Activated naive CD4-positive, alpha-beta T cell treated with anti-CD3 and anti-CD28 coated beads, Interleukin-2, amount 50 U/mL, for 16 hours (primary cell): ENCODE results near the gene C3orf62.

Source experiments
- DNase-seq: peaks from one replicate; pipeline ENCODE4 v3.0.0-alpha.2; 2020

Gene C3orf62

DNA sequence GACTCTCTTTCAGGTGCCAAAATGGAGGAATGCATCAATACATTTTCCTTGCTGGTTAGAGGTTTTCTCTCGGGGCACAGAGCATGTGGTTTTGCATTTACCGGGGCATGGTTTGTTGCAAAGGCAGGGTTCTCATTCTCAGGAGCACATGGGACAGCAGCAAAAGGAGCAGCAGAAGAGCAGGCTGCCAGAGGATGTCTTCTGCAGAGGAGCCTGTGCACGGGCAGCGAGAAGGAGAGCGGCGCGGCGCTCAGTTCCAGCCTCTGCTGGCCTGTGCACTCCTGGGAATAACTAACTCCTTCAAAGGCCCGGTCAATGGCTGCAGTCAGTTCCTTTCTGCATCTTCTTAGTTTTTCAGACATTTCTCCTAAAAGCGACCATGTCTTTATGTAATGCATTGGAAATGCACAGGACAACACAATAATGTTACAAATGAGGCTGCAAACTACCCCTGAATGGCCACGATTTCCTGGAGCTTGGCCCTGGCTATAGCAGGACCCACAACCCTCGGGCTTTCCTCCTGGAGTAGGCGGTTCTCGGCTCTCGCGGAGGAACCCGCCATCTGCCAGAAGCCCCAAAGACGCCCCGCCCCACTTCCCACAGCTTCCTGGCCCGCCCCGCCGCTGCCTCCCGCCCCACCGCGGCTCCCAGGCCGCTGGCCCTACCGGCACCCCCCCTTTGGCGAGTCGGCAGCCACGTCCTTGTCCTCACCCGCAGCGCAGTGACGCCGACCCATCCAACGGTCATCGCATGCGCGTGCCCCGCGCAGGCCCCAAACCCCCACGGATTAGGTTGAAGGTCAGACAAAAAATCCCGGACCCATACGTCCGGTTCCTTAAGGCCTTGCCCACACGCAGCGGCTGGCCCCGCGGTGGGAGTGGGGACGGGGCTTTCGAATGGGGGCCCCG is at the start of gene C3orf62:
TSS of gene C3orf62 (minus strand) at position 758 of the 908 bp plus-strand sequence. CDS start at position 398, 360 bp downstream.
- peak; percentile 72 for DNase-seq

DNA sequence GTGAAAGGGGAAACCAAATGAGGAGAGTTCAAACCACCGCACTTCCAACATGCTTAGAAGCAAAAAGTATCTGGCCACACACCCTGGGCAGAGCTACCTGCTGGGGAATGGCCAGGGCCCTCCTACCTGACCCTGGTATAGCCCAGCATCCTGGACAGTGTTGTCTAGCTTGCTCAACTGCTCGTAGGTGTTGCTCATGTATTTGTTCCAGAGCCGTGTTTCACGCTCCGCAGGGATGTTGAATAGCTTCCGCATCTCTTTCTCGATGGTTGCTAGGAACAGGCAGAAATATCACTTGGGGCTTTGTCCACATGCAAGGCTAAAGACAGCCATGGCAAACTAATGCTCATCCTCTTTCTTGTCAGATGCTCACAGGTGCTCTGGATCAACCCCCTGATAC is 47.7 kb upstream of the C3orf62 start:
- no peak for DNase-seq

- no peak for DNase-seq
Measured at GRCh38 chr3:49316696-49317457, 39.8 kb upstream of the C3orf62 start.

DNA sequence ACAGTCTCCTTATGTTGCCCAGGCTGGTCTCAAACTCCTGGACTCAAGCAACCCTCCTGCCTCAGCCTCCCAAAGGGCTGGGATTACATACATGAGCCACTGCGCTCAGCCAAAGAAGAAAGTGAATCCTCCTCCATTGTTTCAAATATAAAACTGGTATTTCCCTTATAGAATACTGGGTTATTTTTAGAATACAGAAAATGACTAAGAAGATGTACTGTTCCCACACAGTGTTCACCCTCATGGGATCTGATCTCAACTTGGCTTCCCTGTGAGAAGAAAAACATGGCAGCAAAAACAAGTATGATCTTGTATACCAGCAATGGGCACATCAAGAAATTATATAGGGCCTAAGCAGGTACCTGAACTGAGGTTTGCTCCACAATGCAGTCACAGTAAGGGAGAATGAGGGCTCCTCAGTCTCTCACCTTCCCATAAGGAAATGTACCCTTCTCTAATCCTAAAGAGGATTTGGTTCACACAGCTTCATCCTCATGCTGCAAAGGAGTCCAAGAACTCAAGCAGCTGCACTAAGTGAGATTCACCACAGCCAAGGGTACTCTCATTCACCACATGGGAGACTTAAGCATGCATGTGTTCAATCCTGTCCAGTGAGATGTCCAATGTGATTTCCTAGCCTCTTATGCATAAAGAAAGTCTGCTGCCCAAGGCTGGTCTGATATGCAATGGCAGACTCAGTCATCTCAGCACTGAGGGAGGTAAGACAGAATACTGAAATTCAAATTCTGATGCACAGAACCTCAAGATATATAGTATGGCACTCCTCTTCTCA is 37.1 kb upstream of the C3orf62 start:
- no peak for DNase-seq

DNA sequence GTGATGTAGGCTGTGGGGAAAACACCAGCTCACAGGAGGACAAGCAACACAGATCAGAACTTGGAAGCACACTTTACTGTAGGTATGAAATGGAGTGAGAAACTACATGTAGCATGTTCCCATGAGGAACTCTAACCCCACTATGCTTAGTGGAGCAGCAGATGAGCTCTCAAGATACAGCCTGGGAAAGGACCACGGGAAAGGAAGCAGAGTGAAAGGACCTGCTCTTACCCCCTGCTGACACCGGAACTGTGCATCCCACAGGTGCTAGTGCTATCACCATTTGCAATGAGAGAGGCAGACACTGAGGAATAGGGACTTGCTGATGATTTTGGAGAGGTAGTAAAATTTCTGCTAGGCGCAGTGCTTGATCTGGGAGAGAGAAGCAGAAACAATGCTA is 34.3 kb upstream of the C3orf62 start:
- no peak for DNase-seq

- DNase-seq: no peak
Measured at GRCh38 chr3:49310677-49311076, 33.6 kb upstream of the C3orf62 start.

GRCh38 chr3:49305608-49306007 is 28.6 kb upstream of the C3orf62 start:
- no peak for DNase-seq

- no peak for DNase-seq
Measured at GRCh38 chr3:49302613-49303012, 25.6 kb upstream of the C3orf62 start.

DNA sequence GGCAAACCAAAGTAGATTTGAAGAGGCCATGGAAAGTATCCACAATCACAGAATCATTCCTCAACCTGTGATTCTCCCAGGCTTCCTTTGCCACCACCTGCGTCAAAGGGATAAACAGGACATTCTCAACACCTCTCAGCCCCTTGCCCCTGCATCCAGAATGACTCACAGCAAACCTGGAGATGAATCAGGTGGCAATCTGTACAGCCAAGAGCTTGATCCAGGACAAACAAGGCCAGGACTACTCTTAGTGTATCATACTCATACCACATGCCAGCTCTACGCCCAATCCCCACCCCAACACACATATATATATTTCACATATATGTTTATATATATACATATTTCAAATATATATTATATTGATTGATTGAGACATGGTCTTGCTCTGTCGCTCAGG is 23.6 kb upstream of the C3orf62 start:
- DNase-seq: no peak

GRCh38 chr3:49298511-49298910 is 21.5 kb upstream of the C3orf62 start:
- no peak for DNase-seq

GRCh38 chr3:49296781-49297411 is 19.9 kb upstream of the C3orf62 start:
- no peak for DNase-seq

DNA sequence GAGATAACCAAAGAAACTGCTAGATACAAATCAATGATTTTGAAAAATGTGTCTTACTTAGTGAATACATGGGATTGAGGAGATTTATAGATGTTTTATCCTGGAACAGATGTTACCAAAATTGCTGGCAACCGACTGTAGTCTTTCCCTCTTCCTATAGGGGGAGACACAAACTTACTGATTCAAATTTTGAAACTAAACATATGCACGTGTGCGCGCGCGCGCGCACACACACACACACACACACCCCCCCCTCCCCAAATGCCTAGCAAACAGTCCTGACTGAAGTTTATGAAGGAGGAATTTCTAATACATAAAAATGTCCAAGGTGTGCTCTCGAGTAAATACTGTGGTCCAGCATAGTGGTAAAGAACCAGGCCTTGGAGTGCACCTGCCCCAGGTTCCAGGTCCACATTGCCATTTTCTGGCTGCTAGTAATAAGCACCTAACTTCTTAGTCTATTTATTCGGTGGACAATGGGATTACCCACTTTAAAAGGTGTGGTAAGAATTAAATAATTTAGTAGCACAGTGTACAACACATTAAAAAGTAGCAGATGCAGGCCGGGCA is 18.5 kb upstream of the C3orf62 start:
- DNase-seq: peak; percentile 42

- no peak for DNase-seq
Measured at GRCh38 chr3:49294343-49294742, 17.3 kb upstream of the C3orf62 start.

DNA sequence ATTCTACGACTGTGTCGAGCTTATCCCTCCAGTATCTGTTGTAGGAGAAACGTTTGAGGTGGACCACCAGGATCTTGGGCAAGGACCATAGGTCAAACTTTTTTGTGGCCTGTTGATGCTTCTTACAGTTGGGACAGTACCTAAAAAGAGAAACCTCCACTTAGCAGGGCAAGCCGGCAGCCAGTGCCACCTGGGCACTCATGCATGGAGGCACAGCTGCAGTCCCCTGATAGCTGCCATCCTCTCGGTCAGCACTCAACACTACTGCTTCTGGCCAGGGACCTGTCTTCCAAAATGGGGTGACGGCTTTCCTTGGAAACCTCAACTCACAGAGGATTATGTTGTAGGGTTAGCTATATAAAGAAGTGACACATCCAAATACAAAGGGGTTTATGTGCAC is 7.0 kb upstream of the C3orf62 start:
- no peak for DNase-seq

GRCh38 chr3:49279376-49279775 is 2.3 kb upstream of the C3orf62 start:
- no peak for DNase-seq

GRCh38 chr3:49278548-49278947 is 1.5 kb upstream of the C3orf62 start:
- no peak for DNase-seq

GRCh38 chr3:49277383-49277775 is 347 bp upstream of the C3orf62 start:
- no peak for DNase-seq

DNA sequence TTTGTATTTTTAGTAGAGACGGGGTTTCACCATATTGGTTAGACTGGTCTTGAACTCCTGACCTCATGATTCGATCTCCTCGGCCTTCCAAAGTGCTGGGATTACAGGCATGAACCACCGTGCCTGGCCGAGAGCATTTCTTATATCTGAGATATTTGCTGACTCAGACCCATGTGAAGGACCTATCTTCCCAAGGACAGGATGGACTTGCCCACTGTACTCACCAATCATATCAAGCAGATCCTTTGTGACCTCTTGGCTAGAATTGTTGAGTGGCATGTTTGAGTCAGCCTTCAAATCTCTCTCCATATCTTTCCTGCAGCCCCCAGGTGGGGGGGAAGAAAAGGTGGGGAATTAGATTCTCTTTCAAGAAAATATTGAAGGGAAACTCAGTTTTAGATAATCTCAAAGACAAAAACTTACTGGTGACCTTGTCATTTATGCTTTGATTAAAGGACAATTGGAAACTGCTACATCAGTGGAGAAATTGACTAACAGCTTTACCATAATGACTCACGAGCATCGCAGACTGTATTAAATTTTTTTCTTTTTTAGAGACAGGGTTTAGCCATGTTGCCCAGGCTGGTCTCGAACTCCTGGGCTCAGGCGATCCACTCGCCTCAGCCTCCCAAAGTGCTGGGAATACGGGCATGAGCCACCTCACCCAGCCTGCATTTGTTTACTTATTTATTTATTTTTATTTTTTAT is 3.1 kb downstream of the C3orf62 start:
- no peak for DNase-seq

GRCh38 chr3:49271047-49271446 is 6.0 kb downstream of the C3orf62 start:
- DNase-seq: no peak

- no peak for DNase-seq
Measured at GRCh38 chr3:49270156-49270500, 6.9 kb downstream of the C3orf62 start.

- DNase-seq: no peak
Measured at GRCh38 chr3:49269443-49270155, 7.4 kb downstream of the C3orf62 start.
